GM13976 (cell line): ENCODE data around the gene SLC35F3.
A peak's percentile ranks its signal among the peaks of the same experiment; 100 is the strongest.

Experiments
- DNase-seq: peaks from one replicate; pipeline ENCODE4 v3.0.0; 2012; ENCODE audit warnings: low spot score
- CTCF ChIP-seq: IDR thresholded peaks from 2 replicates; pipeline ENCODE4 v1.5.1; 2012; ENCODE audit warnings: borderline replicate concordance, mild to moderate bottlenecking; ENCODE audit not compliant: insufficient read depth; ENCODE audit errors: extremely low read depth, missing control alignments, control extremely low read depth
- in situ Hi-C: fragments of 300-500 bp; cut with MboI; formaldehyde crosslinking; loops from one replicate; pipeline ENCODE4 v1.12.0; 2022; ENCODE audit warnings: low sequenced_read_pairs, mixed read lengths, inconsistent platforms; ENCODE audit not compliant: unreplicated experiment

Gene SLC35F3

GRCh38 chr1:234047123-234047522 lies 142.6 kb downstream of the SLC35F3 start:
- TF ChIP-seq CTCF = no peak
- in situ Hi-C loops = no loop called here
- DNase-seq = no peak

GRCh38 chr1:234062166-234062565 lies 157.7 kb downstream of the SLC35F3 start:
- TF ChIP-seq CTCF = no peak
- in situ Hi-C loops = loop anchor here (10.0 kb wide), 1 partner anchor 667 kb away; no protein-coding TSS in a partner anchor
- DNase-seq = no peak

GRCh38 chr1:234065794-234066447 lies 161.4 kb downstream of the SLC35F3 start:
- in situ Hi-C loops = loop anchor here (10.0 kb wide), 1 partner anchor 671 kb away; no protein-coding TSS in a partner anchor
- peak; percentile 88 for TF ChIP-seq CTCF
- peak; percentile 66 for DNase-seq

GRCh38 chr1:234067581-234068337 lies 163.3 kb downstream of the SLC35F3 start:
- in situ Hi-C loops = loop anchor here (10.0 kb wide), 1 partner anchor 673 kb away; no protein-coding TSS in a partner anchor
- DNase-seq = no peak
- TF ChIP-seq CTCF = no peak

- in situ Hi-C loops = loop anchor here (10.0 kb wide), 1 partner anchor 675 kb away; no protein-coding TSS in a partner anchor
- DNase-seq = no peak
- no peak for TF ChIP-seq CTCF
These were observed 165.3 kb downstream of the SLC35F3 start for GRCh38 chr1:234069760-234070159.

- DNase-seq = no peak
- TF ChIP-seq CTCF = no peak
- in situ Hi-C loops = no loop called here
These were observed 168.3 kb downstream of the SLC35F3 start for GRCh38 chr1:234072793-234073192.
